Breast epithelium (tissue), 3 donors: ENCODE results near the gene DGUOK.

Experiments used
- POLR2A ChIP-seq: fragments of 450-650 bp; IDR thresholded peaks from one replicate; pipeline ENCODE4 v1.6.1; 2016; ENCODE audit warnings: antibody characterized with exemption, mild to moderate bottlenecking, moderate library complexity
- POLR2AphosphoS5 ChIP-seq, 3 donors: sonication (generic); formaldehyde crosslinking; IDR thresholded peaks; one replicate each; pipeline ENCODE4 v1.6.1; 2017; ENCODE audit warnings: antibody characterized with exemption in 3 of 3
- TF ChIP-seq, protein P1 (sequence below), 3 donors: fragments of 450-650 bp; IDR thresholded peaks; one replicate each; pipeline ENCODE4 v1.5.1; 2016 to 2017; ENCODE audit warnings: antibody characterized with exemption in 3 of 3, mild to moderate bottlenecking in 3 of 3, moderate library complexity in 3 of 3

DNA sequence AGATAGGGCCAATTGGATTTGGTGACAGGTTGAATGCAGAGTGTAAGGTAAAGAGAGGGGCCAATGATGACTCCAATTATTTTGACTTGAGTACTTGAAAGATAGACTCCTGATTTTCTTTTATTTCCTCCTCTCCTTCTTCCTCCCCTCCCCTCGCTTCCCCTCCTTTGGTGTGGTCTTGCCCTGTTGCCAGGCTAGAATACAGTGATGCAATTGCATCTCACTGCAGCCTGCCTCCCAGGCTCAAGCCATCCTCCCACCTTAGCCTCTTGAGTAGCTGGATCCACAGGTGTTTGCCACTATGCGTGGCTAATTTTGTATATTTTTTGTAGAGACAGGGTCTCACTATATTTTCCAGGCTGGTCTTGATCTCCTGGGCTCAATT, 2.3 kb downstream of the DGUOK start:
- TF ChIP-seq, protein P1, sequence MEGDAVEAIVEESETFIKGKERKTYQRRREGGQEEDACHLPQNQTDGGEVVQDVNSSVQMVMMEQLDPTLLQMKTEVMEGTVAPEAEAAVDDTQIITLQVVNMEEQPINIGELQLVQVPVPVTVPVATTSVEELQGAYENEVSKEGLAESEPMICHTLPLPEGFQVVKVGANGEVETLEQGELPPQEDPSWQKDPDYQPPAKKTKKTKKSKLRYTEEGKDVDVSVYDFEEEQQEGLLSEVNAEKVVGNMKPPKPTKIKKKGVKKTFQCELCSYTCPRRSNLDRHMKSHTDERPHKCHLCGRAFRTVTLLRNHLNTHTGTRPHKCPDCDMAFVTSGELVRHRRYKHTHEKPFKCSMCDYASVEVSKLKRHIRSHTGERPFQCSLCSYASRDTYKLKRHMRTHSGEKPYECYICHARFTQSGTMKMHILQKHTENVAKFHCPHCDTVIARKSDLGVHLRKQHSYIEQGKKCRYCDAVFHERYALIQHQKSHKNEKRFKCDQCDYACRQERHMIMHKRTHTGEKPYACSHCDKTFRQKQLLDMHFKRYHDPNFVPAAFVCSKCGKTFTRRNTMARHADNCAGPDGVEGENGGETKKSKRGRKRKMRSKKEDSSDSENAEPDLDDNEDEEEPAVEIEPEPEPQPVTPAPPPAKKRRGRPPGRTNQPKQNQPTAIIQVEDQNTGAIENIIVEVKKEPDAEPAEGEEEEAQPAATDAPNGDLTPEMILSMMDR (IDR thresholded peaks at IDR 0.05) = no peak
- no peak for TF ChIP-seq POLR2A
- no peak for TF ChIP-seq POLR2AphosphoS5 (IDR thresholded peaks at IDR 0.05)
